K562 treated with DMSO at 1 percent for 12 hours (cell line): Measurements from ENCODE around the gene LOXHD1. TPM values are rescaled to one million over a fixed set of nuclear protein-coding genes. Genes with fewer than 3 reads are reported as not detected.

Experiments
- total RNA-seq: library from RNA; unstranded; fragments of 300-600 nt; gene quantifications from 2 replicates; pipeline ENCODE4 v1.2.3, GENCODE V29; 2022; ENCODE audit not compliant: insufficient read depth

The LOXHD1 gene, protein sequence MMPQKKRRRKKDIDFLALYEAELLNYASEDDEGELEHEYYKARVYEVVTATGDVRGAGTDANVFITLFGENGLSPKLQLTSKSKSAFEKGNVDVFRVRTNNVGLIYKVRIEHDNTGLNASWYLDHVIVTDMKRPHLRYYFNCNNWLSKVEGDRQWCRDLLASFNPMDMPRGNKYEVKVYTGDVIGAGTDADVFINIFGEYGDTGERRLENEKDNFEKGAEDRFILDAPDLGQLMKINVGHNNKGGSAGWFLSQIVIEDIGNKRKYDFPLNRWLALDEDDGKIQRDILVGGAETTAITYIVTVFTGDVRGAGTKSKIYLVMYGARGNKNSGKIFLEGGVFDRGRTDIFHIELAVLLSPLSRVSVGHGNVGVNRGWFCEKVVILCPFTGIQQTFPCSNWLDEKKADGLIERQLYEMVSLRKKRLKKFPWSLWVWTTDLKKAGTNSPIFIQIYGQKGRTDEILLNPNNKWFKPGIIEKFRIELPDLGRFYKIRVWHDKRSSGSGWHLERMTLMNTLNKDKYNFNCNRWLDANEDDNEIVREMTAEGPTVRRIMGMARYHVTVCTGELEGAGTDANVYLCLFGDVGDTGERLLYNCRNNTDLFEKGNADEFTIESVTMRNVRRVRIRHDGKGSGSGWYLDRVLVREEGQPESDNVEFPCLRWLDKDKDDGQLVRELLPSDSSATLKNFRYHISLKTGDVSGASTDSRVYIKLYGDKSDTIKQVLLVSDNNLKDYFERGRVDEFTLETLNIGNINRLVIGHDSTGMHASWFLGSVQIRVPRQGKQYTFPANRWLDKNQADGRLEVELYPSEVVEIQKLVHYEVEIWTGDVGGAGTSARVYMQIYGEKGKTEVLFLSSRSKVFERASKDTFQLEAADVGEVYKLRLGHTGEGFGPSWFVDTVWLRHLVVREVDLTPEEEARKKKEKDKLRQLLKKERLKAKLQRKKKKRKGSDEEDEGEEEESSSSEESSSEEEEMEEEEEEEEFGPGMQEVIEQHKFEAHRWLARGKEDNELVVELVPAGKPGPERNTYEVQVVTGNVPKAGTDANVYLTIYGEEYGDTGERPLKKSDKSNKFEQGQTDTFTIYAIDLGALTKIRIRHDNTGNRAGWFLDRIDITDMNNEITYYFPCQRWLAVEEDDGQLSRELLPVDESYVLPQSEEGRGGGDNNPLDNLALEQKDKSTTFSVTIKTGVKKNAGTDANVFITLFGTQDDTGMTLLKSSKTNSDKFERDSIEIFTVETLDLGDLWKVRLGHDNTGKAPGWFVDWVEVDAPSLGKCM (N-terminal part only)
- total RNA-seq: not detected in 2 replicates

DNA sequence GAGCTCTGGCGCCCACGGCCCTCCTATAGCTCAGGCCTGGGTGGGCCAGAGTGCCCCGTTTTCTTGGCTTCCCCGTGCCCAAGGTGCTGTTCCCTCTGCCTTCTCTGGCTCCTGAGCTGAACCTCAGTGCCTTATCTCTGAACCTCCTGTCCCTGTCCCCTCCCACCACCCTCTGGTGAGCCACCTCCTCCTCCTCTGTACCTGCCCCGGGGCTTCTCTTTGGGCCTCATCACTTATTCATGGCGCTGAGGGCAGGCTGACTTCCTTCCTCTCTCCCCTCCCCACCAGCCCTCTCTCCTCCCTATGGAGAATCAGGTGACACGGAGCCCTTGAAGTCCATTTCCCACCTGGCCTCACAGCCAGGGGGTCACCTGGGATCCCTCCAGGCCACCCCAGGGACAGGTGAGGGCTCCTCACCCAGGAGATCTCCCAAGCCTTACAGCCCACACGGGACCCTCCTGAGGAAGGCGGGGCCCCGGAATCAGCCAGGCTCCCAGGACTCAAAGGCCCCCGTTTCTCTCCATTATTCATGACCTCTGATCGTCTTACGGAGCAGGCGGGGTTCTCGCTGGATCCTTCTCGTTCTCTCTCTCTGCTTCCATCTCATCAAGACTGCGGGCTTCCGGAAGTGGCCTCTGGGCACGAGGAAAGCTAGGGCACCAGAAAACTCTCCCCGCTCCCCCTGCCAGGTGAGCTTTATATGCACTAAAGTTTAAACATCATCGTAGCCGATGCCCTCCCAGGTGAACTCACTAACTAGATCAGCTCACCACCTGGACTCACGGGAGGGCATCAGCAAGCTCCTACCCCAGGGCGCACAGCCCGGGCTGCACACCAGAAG is at the start of gene LOXHD1:
Gene LOXHD1, minus strand, starts transcription at position 106 of the 841 bp plus-strand sequence. CDS start 187 bp downstream, outside the sequence.

Other genes starting within 250 kb of the LOXHD1 start
- 0.60 TPM in 1 of 2 replicates, not detected in the other for gene ST8SIA5, start 99.8 kb upstream of the LOXHD1 start, total RNA-seq